ENCODE data around the gene CADPS2. TPM values are rescaled to one million over a fixed set of nuclear protein-coding genes. Genes with fewer than 3 reads are reported as not detected.

CADPS2 gene
- total RNA-seq, 2 experiments from 2014 or later, result not detected

DNA sequence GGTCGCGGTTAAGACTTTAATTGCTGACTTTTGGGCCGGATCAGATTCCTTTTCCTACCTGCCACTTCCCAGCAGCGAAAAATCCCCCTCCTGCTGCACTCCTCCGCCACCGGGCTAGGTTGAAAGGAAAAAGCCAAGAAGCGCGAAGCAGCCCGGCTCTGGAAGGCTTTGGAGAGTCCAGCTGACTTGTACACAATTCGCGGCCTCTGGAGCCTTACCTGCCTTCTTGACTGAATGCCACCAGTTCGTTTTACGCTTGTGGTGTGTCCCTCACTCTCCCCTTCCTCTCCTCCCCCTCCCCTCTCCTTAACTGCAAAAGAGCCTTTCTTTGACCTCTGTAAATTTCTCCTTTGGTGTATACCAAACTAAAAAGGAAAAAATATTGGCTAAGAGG is 579.0 kb downstream of the CADPS2 start:
- H3K4me3 ChIP-seq (ENCODE audit: low read depth, low read length, poor library complexity, severe bottlenecking), result no peak overlapping the region
- no peaks in the 10 kb centered on the region for H3K9me2 ChIP-seq (ENCODE audit: insufficient read depth, low read length)
- TF ChIP-seq EZH2phosphoT487 (IDR thresholded peaks at IDR 0.05; ENCODE audit: borderline replicate concordance, low read depth, low read length), result no peak
- TF ChIP-seq, protein P1, sequence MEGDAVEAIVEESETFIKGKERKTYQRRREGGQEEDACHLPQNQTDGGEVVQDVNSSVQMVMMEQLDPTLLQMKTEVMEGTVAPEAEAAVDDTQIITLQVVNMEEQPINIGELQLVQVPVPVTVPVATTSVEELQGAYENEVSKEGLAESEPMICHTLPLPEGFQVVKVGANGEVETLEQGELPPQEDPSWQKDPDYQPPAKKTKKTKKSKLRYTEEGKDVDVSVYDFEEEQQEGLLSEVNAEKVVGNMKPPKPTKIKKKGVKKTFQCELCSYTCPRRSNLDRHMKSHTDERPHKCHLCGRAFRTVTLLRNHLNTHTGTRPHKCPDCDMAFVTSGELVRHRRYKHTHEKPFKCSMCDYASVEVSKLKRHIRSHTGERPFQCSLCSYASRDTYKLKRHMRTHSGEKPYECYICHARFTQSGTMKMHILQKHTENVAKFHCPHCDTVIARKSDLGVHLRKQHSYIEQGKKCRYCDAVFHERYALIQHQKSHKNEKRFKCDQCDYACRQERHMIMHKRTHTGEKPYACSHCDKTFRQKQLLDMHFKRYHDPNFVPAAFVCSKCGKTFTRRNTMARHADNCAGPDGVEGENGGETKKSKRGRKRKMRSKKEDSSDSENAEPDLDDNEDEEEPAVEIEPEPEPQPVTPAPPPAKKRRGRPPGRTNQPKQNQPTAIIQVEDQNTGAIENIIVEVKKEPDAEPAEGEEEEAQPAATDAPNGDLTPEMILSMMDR (conservative IDR thresholded peaks at IDR 0.05; ENCODE audit: low read length), result no peak
- no peak overlapping the region for H2AFZ ChIP-seq (ENCODE audit: low read length)
- no peak overlapping the region for H3K27ac ChIP-seq (ENCODE audit: low read depth, low read length, poor library complexity, severe bottlenecking)
- no peaks in the 10 kb centered on the region for H4K20me1 ChIP-seq (ENCODE audit: insufficient read depth, low read length)
- no peaks in the 10 kb centered on the region for H3K4me1 ChIP-seq (ENCODE audit: insufficient read depth, low read length, poor library complexity, severe bottlenecking)
- ChIA-PET CTCF (ENCODE audit: unreplicated experiment) (no interaction called here), POLR2A (no interaction called here)
- no peaks in the 10 kb centered on the region for H3K9me3 ChIP-seq (ENCODE audit: low read length)
- H3K79me2 ChIP-seq (ENCODE audit: insufficient read depth, low read depth, low read length), result no peaks in the 10 kb centered on the region
- no peak overlapping the region for H3K4me2 ChIP-seq (ENCODE audit: low read length)
- intact Hi-C loops (cut with micrococcal nuclease; ENCODE audit: unreplicated experiment), result no loop called here
- H3K36me3 ChIP-seq (ENCODE audit: insufficient read depth, low read length), result no peaks in the 10 kb centered on the region
- DNase-seq (ENCODE audit: low spot score), result no peak
- no TSS peak for BruUV-seq (replicated peaks)

DNA sequence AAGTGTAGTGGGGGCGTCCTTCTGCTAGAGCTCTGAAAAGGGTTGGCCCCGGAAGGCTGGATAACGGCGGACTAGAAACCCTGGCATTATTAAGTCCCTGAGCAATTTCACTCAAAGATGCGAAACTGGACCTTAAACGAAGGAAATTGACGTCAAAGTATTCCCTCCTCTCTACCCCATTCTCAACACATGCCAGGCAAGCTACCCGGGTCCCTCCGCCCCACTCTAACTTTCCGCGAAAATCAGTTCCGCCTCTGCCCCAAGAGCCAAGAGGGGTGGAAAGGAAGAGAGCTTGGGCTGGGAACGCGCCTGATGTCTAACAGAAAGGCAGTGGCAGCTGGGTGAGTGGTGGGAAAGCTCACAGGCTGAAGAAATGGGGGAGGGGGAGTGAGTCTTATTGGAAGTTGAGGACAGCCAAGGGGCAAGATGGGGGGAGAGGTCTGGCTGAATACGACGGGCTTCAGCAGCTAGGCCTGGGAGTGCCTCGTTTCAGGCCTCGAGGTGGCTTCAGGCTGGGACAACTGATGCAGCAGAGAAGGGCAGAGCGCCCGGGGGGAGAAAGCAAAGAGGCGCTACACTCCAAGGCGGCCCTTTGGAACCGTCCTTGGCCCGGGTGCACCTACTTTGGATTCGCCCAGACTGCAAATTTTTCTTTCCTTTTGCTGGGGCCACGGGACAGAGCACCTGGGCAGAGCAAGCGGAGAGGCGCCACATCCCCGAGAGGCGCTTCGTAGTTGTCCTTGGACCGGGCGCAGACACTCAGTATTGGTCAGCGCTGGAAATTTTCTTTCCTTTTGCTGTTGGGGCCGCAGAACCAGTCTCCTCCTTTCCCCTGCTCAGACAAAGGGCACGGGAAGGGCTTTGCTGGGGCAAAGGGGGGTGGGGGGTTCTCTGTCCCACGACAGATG is 579.7 kb downstream of the CADPS2 start:
- Histone ChIP-seq H3K9me3 (ENCODE audit: low read length) (no peaks in the 10 kb centered on the region), H3K79me2 (ENCODE audit: insufficient read depth, low read depth, low read length) (no peaks in the 10 kb centered on the region), H3K4me1 (ENCODE audit: insufficient read depth, low read length, poor library complexity, severe bottlenecking) (no peaks in the 10 kb centered on the region), H3K4me2 (ENCODE audit: low read length) (no peak overlapping the region), H3K9me2 (ENCODE audit: insufficient read depth, low read length) (no peaks in the 10 kb centered on the region), H2AFZ (ENCODE audit: low read length) (no peak overlapping the region), H3K4me3 (ENCODE audit: low read depth, low read length, poor library complexity, severe bottlenecking) (no peak overlapping the region), H4K20me1 (ENCODE audit: insufficient read depth, low read length) (no peaks in the 10 kb centered on the region), H3K27ac (ENCODE audit: low read depth, low read length, poor library complexity, severe bottlenecking) (no peak overlapping the region), H3K36me3 (ENCODE audit: insufficient read depth, low read length) (no peaks in the 10 kb centered on the region)
- ChIA-PET POLR2A (no interaction called here), CTCF (ENCODE audit: unreplicated experiment) (no interaction called here)
- no peak for DNase-seq (ENCODE audit: low spot score)
- intact Hi-C loops (cut with micrococcal nuclease; ENCODE audit: unreplicated experiment), result no loop called here
- no TSS peak for BruUV-seq (replicated peaks)
- TF ChIP-seq, protein P1 (conservative IDR thresholded peaks at IDR 0.05; ENCODE audit: low read length), result no peak
- TF ChIP-seq EZH2phosphoT487 (IDR thresholded peaks at IDR 0.05; ENCODE audit: borderline replicate concordance, low read depth, low read length), result no peak
